Left ventricle myocardium inferior (tissue), 1 donor: ENCODE results near the gene RUNX3. TPM values are rescaled to one million over a fixed set of nuclear protein-coding genes. Genes with fewer than 3 reads are reported as not detected.

Experiments
- DNase-seq: peaks from one replicate; pipeline ENCODE4 v3.0.0-alpha.2; 2020
- H3K27ac ChIP-seq: fragments of 200-600 bp; replicated peaks from 2 replicates; pipeline ENCODE4 v1.8.0; 2021
- H3K27me3 ChIP-seq: fragments of 200-600 bp; 2 replicates; pipeline ENCODE4 v1.8.0; 2021; ENCODE audit warnings: low read depth
- H3K36me3 ChIP-seq: fragments of 200-600 bp; 2 replicates; pipeline ENCODE4 v1.8.0; 2021
- H3K4me1 ChIP-seq: fragments of 200-600 bp; 2 replicates; pipeline ENCODE4 v1.8.0; 2021
- H3K4me3 ChIP-seq: fragments of 200-600 bp; 2 replicates; pipeline ENCODE4 v1.8.0; 2021; ENCODE audit warnings: mild to moderate bottlenecking, moderate library complexity
- H3K9me3 ChIP-seq: fragments of 200-600 bp; replicated peaks from 2 replicates; pipeline ENCODE4 v1.8.0; 2021
- CTCF ChIP-seq: fragments of 200-600 bp; IDR thresholded peaks from 2 replicates; pipeline ENCODE4 v1.8.0; 2021; ENCODE audit warnings: antibody characterized with exemption, mild to moderate bottlenecking, borderline replicate concordance
- intact Hi-C: fragments of 100-400 bp; cut with micrococcal nuclease; formaldehyde crosslinking; loops from one replicate; pipeline ENCODE4 v1.11.0; 2022
- total RNA-seq: library from RNA; stranded (reverse); fragmentation: NEBNext Ultra II Directional; extraction: Animal tissue kit (Norgen Biotek cat#: 25700); gene quantifications from one replicate; pipeline ENCODE4 v1.2.1, GENCODE V29; 2021
- donor health status: DM: no; HTN: yes; CAD: no; lungs with severe emphysema.

RUNX3 gene
- total RNA-seq, 1 donor from 2014 or later, result 0.52 TPM

GRCh38 chr1:24867084-24867870 is 62.8 kb downstream of the RUNX3 start:
- TF ChIP-seq CTCF, result no peak
- Histone ChIP-seq H3K36me3 (no peaks in the 10 kb centered on the region), H3K4me1 (no peaks in the 10 kb centered on the region), H3K4me3 (no peak overlapping the region), H3K27ac (no peak overlapping the region), H3K9me3 (no peaks in the 10 kb centered on the region), H3K27me3 (peaks cover 93% of the 10 kb centered on the region)
- intact Hi-C loops, result no loop called here
- no peak for DNase-seq

- intact Hi-C loops, result no loop called here
- no peaks in the 10 kb centered on the region for H3K36me3 ChIP-seq
- peaks cover 94% of the 10 kb centered on the region for H3K27me3 ChIP-seq
These were observed 63.6 kb downstream of the RUNX3 start for GRCh38 chr1:24866211-24867083.

DNA sequence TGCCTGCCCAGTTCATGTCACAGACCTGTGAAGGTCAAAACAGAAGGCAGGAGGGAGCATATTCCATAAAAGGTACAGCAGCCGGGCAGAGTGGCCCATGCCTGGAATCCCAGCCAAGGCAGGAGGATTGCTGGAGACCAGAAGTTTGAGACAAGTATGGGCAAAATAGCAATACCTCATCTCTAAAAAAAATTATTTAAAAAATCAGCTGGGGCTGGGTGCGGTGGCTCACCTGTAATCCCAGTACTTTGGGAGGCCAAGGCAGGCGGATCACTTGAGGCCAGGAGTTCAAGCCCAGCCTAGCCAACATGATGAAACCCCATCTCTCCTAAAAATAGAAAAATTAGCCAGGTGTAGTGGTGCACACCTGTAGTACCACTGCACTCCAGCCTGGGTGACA is 64.5 kb downstream of the RUNX3 start:
- Histone ChIP-seq H3K27ac (no peak overlapping the region), H3K4me3 (no peak overlapping the region), H3K36me3 (no peaks in the 10 kb centered on the region), H3K27me3 (peaks cover 94% of the 10 kb centered on the region), H3K4me1 (no peaks in the 10 kb centered on the region), H3K9me3 (no peaks in the 10 kb centered on the region)
- DNase-seq, result no peak
- no peak for TF ChIP-seq CTCF
- intact Hi-C loops, result no loop called here

More at GRCh38 chr1:24866211-24867083, 63.6 kb downstream of the RUNX3 start:
- Histone ChIP-seq H3K4me3 (no peak overlapping the region), H3K9me3 (no peaks in the 10 kb centered on the region), H3K27ac (no peak overlapping the region), H3K4me1 (no peaks in the 10 kb centered on the region)
- no peak for TF ChIP-seq CTCF
- no peak for DNase-seq

DNA sequence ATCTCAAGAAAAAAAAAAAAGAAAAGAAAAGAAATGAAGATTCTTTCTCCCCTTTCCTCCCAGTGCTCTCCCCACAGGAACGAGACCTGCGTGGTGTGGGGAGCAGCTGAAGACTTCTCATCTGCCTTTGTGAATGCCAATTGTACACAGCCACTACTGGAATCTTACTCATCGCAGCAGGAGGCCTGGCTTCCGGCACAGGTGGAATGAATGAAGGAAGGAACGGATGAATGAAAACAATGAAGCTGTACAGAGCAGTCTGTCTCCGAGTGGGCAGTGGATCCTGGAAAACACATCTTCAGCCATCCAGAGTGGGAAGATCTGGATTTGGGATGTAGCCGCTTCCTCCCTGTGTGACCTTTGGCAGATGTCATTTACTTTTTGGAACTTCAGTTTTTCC is 64.9 kb downstream of the RUNX3 start:
- H3K9me3 ChIP-seq, result no peaks in the 10 kb centered on the region
- no peak for DNase-seq
- H3K4me1 ChIP-seq, result no peaks in the 10 kb centered on the region
- no peak overlapping the region for H3K27ac ChIP-seq
- H3K27me3 ChIP-seq, result peaks cover 94% of the 10 kb centered on the region
- TF ChIP-seq CTCF, result no peak
- intact Hi-C loops, result no loop called here
- no peak overlapping the region for H3K4me3 ChIP-seq
- H3K36me3 ChIP-seq, result no peaks in the 10 kb centered on the region

GRCh38 chr1:24864370-24864777 is 65.7 kb downstream of the RUNX3 start:
- Histone ChIP-seq H3K27me3 (peaks cover 97% of the 10 kb centered on the region), H3K27ac (no peak overlapping the region), H3K4me1 (no peaks in the 10 kb centered on the region), H3K9me3 (no peaks in the 10 kb centered on the region), H3K36me3 (no peaks in the 10 kb centered on the region), H3K4me3 (no peak overlapping the region)
- intact Hi-C loops, result no loop called here
- TF ChIP-seq CTCF, result no peak
- no peak for DNase-seq
